NCI-H146 treated with DMSO at 0.1 percent for 48 hours (cell line): ENCODE data around the gene PKP4.

Experiments used
- DNase-seq: peaks from one replicate; lab custom pipeline; 2025; ENCODE audit not compliant: unreplicated experiment; lab: John Stamatoyannopoulos, UW

PKP4 gene

GRCh38 chr2:158496986-158497385, 40.2 kb downstream of the PKP4 start:
- DNase-seq, result no peak

GRCh38 chr2:158497486-158497885, 40.7 kb downstream of the PKP4 start:
- no peak for DNase-seq

GRCh38 chr2:158498043-158498748, 41.4 kb downstream of the PKP4 start:
- DNase-seq, result no peak

GRCh38 chr2:158498749-158499136, 42.0 kb downstream of the PKP4 start:
- no peak for DNase-seq

GRCh38 chr2:158499383-158499782, 42.6 kb downstream of the PKP4 start:
- DNase-seq, result no peak

GRCh38 chr2:158500333-158500732, 43.6 kb downstream of the PKP4 start:
- DNase-seq, result no peak

- no peak for DNase-seq
These were observed 44.5 kb downstream of the PKP4 start for GRCh38 chr2:158501301-158501700.

- no peak for DNase-seq
These were observed 46.2 kb downstream of the PKP4 start for GRCh38 chr2:158502974-158503373.

GRCh38 chr2:158504088-158504487, 47.3 kb downstream of the PKP4 start:
- no peak for DNase-seq

GRCh38 chr2:158505448-158505934, 48.7 kb downstream of the PKP4 start:
- DNase-seq, result no peak

- peak; percentile 76 for DNase-seq
These were observed 50.4 kb downstream of the PKP4 start for GRCh38 chr2:158507141-158507540.

- no peak for DNase-seq
These were observed 50.9 kb downstream of the PKP4 start for GRCh38 chr2:158507679-158508078.

- no peak for DNase-seq
These were observed 53.4 kb downstream of the PKP4 start for GRCh38 chr2:158509928-158510797.

- DNase-seq, result no peak
These were observed 54.1 kb downstream of the PKP4 start for GRCh38 chr2:158510887-158511286.

- no peak for DNase-seq
These were observed 55.0 kb downstream of the PKP4 start for GRCh38 chr2:158511706-158512105.

- DNase-seq, result no peak
These were observed 55.6 kb downstream of the PKP4 start for GRCh38 chr2:158512323-158512722.

- DNase-seq, result no peak
These were observed 57.1 kb downstream of the PKP4 start for GRCh38 chr2:158513841-158514240.

GRCh38 chr2:158518084-158518483, 61.3 kb downstream of the PKP4 start:
- no peak for DNase-seq

- DNase-seq, result no peak
These were observed 62.7 kb downstream of the PKP4 start for GRCh38 chr2:158519481-158519880.

GRCh38 chr2:158529379-158530259, 72.9 kb downstream of the PKP4 start:
- no peak for DNase-seq

- DNase-seq, result no peak
These were observed 74.1 kb downstream of the PKP4 start for GRCh38 chr2:158530829-158531228.
